ENCODE data around the gene PPP2R5C. TPM values are rescaled to one million over a fixed set of nuclear protein-coding genes. Genes with fewer than 3 reads are reported as not detected.

PPP2R5C gene
- total RNA-seq, 1 donor from 2014 or later: 227 TPM

DNA sequence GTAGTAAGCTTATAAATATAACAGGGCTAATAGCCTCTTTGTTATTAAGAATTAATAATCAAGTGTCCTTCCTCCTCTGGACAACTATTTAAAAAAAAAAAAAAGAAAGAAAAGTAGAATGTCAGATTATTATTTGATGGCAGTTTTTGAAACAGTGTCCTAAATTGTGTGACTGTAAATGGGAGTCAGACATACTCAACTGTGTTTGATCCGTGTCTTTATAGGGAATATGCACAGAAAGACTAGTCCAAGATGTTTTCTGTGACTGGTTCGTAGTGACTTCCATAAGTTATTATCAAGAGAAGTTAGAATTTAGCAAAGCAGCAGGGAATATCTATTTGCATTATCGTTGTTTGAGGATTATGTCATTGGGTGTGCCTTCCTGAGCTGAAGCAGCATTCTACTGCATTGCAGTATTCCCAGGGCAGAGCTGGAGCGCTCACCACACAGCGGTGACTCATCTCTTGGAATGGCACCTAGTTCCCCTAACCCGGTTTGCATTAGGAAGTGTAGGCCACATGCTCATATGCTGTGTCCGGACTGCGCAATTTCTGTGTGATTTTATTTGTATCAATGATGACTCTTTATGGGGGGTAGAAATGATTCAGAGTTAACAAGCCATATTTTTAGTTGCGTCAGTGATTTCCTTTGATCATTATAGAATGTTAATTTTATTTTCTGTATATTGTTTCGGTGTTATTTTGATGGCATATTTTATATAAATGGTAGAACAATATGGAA is 210.8 kb downstream of the PPP2R5C start:
- Mint-ChIP-seq H3K4me3 (no peak overlapping the region), H3K4me1 (peaks cover 42% of the 10 kb centered on the region), H3K27me3 (no peaks in the 10 kb centered on the region), H3K36me3 (ENCODE audit: low read depth) (peaks cover 24% of the 10 kb centered on the region), H3K9me3 (no peaks in the 10 kb centered on the region), H3K27ac (no peak overlapping the region)
- ATAC-seq (ENCODE audit: low read depth) (no peak), DNase-seq (no peak)
- intact Hi-C loops (cut with micrococcal nuclease): no loop called here
- ChIA-PET POLR2A (no interaction called here), CTCF (interaction anchor here (1.3 kb wide), 1 partner anchor 11 kb away, joined by 3 read pairs; no protein-coding TSS in a partner anchor)
- TF ChIP-seq, protein P1, sequence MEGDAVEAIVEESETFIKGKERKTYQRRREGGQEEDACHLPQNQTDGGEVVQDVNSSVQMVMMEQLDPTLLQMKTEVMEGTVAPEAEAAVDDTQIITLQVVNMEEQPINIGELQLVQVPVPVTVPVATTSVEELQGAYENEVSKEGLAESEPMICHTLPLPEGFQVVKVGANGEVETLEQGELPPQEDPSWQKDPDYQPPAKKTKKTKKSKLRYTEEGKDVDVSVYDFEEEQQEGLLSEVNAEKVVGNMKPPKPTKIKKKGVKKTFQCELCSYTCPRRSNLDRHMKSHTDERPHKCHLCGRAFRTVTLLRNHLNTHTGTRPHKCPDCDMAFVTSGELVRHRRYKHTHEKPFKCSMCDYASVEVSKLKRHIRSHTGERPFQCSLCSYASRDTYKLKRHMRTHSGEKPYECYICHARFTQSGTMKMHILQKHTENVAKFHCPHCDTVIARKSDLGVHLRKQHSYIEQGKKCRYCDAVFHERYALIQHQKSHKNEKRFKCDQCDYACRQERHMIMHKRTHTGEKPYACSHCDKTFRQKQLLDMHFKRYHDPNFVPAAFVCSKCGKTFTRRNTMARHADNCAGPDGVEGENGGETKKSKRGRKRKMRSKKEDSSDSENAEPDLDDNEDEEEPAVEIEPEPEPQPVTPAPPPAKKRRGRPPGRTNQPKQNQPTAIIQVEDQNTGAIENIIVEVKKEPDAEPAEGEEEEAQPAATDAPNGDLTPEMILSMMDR (IDR thresholded peaks at IDR 0.05): no peak

DNA sequence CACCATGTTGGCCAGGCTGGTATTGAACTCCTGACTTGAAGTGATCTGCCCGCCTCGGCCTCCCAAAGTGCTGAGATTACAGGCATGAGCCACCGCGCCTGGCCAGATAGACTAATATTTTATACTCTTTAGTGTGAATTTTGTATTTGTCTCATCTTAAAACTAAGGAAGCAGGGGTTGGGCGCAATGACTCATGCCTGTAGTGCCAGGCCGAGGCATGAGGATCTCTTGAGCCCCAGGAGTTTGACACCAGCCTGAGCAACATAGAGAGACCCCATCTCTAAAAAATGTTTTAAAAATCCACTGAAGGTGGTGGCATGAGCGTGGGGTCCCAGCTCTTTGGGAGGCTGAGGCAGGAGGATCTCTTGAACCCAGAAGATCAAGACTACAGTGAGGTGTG is 211.8 kb downstream of the PPP2R5C start:
- POLR2A ChIA-PET: no interaction called here
- Mint-ChIP-seq H3K27ac (no peak overlapping the region), H3K36me3 (ENCODE audit: low read depth) (peaks cover 29% of the 10 kb centered on the region), H3K27me3 (no peaks in the 10 kb centered on the region), H3K4me1 (peaks cover 34% of the 10 kb centered on the region), H3K4me3 (no peak overlapping the region), H3K9me3 (no peaks in the 10 kb centered on the region)
- TF ChIP-seq, protein P1 (IDR thresholded peaks at IDR 0.05): no peak
- DNase-seq: no peak
- intact Hi-C loops (cut with micrococcal nuclease): no loop called here
- CTCF ChIA-PET: no interaction called here
- no peak for ATAC-seq (ENCODE audit: low read depth)

DNA sequence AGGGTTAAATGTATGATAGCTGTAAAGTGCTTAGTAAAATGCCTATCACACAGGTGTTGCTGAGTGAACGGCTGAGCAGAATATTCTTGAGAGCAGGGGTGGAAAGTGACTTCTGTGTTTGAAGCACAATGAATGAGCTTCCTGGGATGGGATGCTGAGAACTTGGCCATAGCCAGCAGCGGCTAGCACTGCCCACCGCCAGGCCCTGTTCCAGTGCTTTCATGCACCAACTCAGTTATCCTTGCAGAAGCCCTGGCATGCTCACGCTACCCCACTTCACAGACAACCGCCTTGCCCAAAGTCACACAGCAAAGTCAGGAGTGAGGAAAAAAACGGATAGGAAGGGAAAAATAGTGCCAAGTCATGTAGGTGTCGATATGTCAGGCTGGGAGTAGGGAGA is 213.7 kb downstream of the PPP2R5C start:
- H3K27me3 Mint-ChIP-seq: no peaks in the 10 kb centered on the region
- CTCF ChIA-PET: no interaction called here
- peaks cover 19% of the 10 kb centered on the region for H3K4me1 Mint-ChIP-seq
- H3K9me3 Mint-ChIP-seq: no peaks in the 10 kb centered on the region
- DNase-seq (no peak), ATAC-seq (ENCODE audit: low read depth) (no peak)
- TF ChIP-seq, protein P1 (IDR thresholded peaks at IDR 0.05): no peak
- H3K27ac Mint-ChIP-seq: no peak overlapping the region
- intact Hi-C loops (cut with micrococcal nuclease): no loop called here
- peaks cover 41% of the 10 kb centered on the region for H3K36me3 Mint-ChIP-seq (ENCODE audit: low read depth)
- no peak overlapping the region for H3K4me3 Mint-ChIP-seq
- POLR2A ChIA-PET: no interaction called here

Other genes starting within 250 kb of the PPP2R5C start
- gene DIO3, start 200.2 kb upstream of the PPP2R5C start, total RNA-seq: not detected in 2 replicates
- 208 and 236 TPM in 2 replicates for gene DYNC1H1, start 202.9 kb downstream of the PPP2R5C start, total RNA-seq

All from activated B cell treated with CpG ODN at 0.5 μM for 24 hours (primary cell).